Endothelial cell of umbilical vein (primary cell): ENCODE data around the gene ZNF12. TPM values are rescaled to one million over a fixed set of nuclear protein-coding genes. Genes with fewer than 3 reads are reported as not detected.

Experiments used
- BruUV-seq: library from RNA; stranded (reverse); fragments of 400-500 nt; replicated peaks from 2 replicates; lab custom pipeline; 2021; lab: Mats Ljungman, UMichigan
- CTCF ChIA-PET: fragments of 300-600, 350-600 bp; sonication (Branson Sonifier 250); formaldehyde crosslinking; loops from one replicate; lab custom pipeline; 2021; ENCODE audit warnings: antibody characterized with exemption, inconsistent platforms; lab: Charles Lee
- POLR2A ChIA-PET: fragments of 300-600, 350-600 bp; sonication (Branson Sonifier 250); formaldehyde crosslinking; loops from one replicate; lab custom pipeline; 2021; ENCODE audit warnings: antibody characterized with exemption, inconsistent platforms; lab: Charles Lee
- DNase-seq: peaks from one replicate; pipeline ENCODE4 v3.0.0-alpha.2; 2011; ENCODE audit warnings: low read depth, low spot score
- FAIRE-seq: peaks from 2 replicates; lab custom pipeline; 2011; peaks lifted over from hg19 to GRCh38; lab: Jason Lieb, UNC
- H2AFZ ChIP-seq: 2 replicates; pipeline ENCODE4 v1.6.0; 2012; ENCODE audit warnings: low read depth, low read length, control low read depth, inconsistent platforms
- H3K27ac ChIP-seq: 2 replicates; pipeline ENCODE4 v1.5.1; 2011; ENCODE audit warnings: low read depth, mild to moderate bottlenecking, control low read depth, low read length, moderate library complexity; ENCODE audit not compliant: insufficient read depth
- H3K27me3 ChIP-seq, 2 experiments: 2 replicates each; pipeline versions ENCODE4 v1.6.0 to v1.6.1; 2011; ENCODE audit warnings: low read length in 2 of 2, mixed read lengths in 1 of 2; ENCODE audit not compliant: control insufficient read depth in 2 of 2, insufficient read depth in 2 of 2
- H3K36me3 ChIP-seq, 2 experiments: 2 replicates in 1 of 2; 3 replicates in 1 of 2; pipeline ENCODE4 v1.5.1; 2011; ENCODE audit warnings: low read length in 2 of 2, mild to moderate bottlenecking in 1 of 2, moderate library complexity in 1 of 2; ENCODE audit not compliant: control insufficient read depth in 2 of 2, insufficient read depth in 2 of 2; ENCODE audit errors: extremely low read depth in 1 of 2
- H3K4me1 ChIP-seq: 3 replicates; pipeline ENCODE4 v1.5.1; 2011; ENCODE audit warnings: mild to moderate bottlenecking, low read length; ENCODE audit not compliant: control insufficient read depth, insufficient read depth; ENCODE audit errors: extremely low read depth
- H3K4me2 ChIP-seq: 2 replicates; pipeline ENCODE4 v1.6.1; 2011; ENCODE audit warnings: low read length, control low read depth, mixed read lengths; ENCODE audit not compliant: insufficient read depth
- H3K4me3 ChIP-seq, 3 experiments: fragments of 200-600 bp in 1 of 3; sonication (generic), shearing (Covaris generic) in 1 of 3; replicated peaks in 1 of 3; 2 replicates each; pipeline ENCODE4 v1.5.1; 2011 to 2016; ENCODE audit warnings: control low read depth in 3 of 3, low read length in 3 of 3, mild to moderate bottlenecking in 2 of 3, inconsistent platforms in 1 of 3, low read depth in 1 of 3, moderate library complexity in 1 of 3; ENCODE audit not compliant: insufficient read depth in 1 of 3
- H3K79me2 ChIP-seq: 2 replicates; pipeline ENCODE4 v1.6.0; 2012; ENCODE audit warnings: low read length, inconsistent platforms; ENCODE audit not compliant: control insufficient read depth, insufficient read depth
- H3K9ac ChIP-seq: replicated peaks from 2 replicates; pipeline ENCODE3; 2011; ENCODE audit warnings: low read length, control low read depth; ENCODE audit not compliant: insufficient read depth; ENCODE audit errors: extremely low read depth
- H3K9me1 ChIP-seq: replicated peaks from 3 replicates; pipeline ENCODE4 v1.6.0; 2011; ENCODE audit warnings: mild to moderate bottlenecking, low read length; ENCODE audit not compliant: control insufficient read depth, insufficient read depth; ENCODE audit errors: extremely low read depth
- H3K9me3 ChIP-seq: replicated peaks from 2 replicates; pipeline ENCODE4 v1.5.1; 2012; ENCODE audit warnings: low read length, inconsistent platforms; ENCODE audit not compliant: control insufficient read depth, insufficient read depth
- H4K20me1 ChIP-seq: replicated peaks from 2 replicates; pipeline ENCODE3; 2011; ENCODE audit warnings: mild to moderate bottlenecking, low read length; ENCODE audit not compliant: control insufficient read depth, insufficient read depth; ENCODE audit errors: extremely low read depth
- FOS ChIP-seq: IDR thresholded peaks from 2 replicates; pipeline ENCODE4 v1.6.1; 2011; ENCODE audit warnings: mild to moderate bottlenecking, low read length, moderate library complexity, borderline replicate concordance; ENCODE audit not compliant: insufficient read depth
- JUN ChIP-seq: IDR thresholded peaks from 2 replicates; pipeline ENCODE4 v1.6.1; 2011; ENCODE audit warnings: borderline replicate concordance, low read depth; ENCODE audit not compliant: insufficient read length, insufficient read depth
- MYC ChIP-seq: IDR thresholded peaks from one replicate; pipeline ENCODE4 v1.6.1; 2011; ENCODE audit warnings: mild to moderate bottlenecking, low read depth, low read length
- dilution Hi-C: fragments of 300-500 bp; cut with MboI; formaldehyde crosslinking; loops from one replicate; pipeline ENCODE4 v1.15.0; 2019; ENCODE audit warnings: low sequenced_read_pairs; ENCODE audit not compliant: extremely low pct_ligation_motif_present
- intact Hi-C: fragments of 100-400 bp; cut with micrococcal nuclease; formaldehyde crosslinking; loops from one replicate; pipeline ENCODE4 v1.10.0; 2022
- polyA plus RNA-seq, 4 experiments: library from polyadenylated mRNA; depleted of rRNA in 3 of 4; stranded (reverse) in 3 of 4; unstranded in 1 of 4; fragments of >200 nt; gene quantifications; 2 replicates each; pipeline versions ENCODE4 v1.2.1 to v1.2.3, GENCODE V29; 2011 to 2012; ENCODE audit warnings: missing spikeins in 1 of 4
- total RNA-seq: library from RNA; stranded (reverse); gene quantifications from 2 replicates; pipeline ENCODE4 v1.2.3, GENCODE V29; 2021
- TF ChIP-seq, protein P1 (sequence below), 2 donors: IDR thresholded peaks; 1 replicate in 1 of 2; 2 replicates in 1 of 2; pipeline ENCODE4 v1.5.1; 2011; ENCODE audit warnings: low read length in 2 of 2, mild to moderate bottlenecking in 2 of 2, moderate library complexity in 2 of 2, control low read depth in 1 of 2, inconsistent platforms in 1 of 2, low read depth in 1 of 2; ENCODE audit not compliant: insufficient read depth in 1 of 2; ENCODE audit errors: extremely low read depth in 1 of 2

The ZNF12 gene
- total and polyA plus RNA-seq, 2 donors (not counting 3 experiments of a cell fraction or from before 2014, with no cell fraction given) = 5.0 to 13.4 TPM

DNA sequence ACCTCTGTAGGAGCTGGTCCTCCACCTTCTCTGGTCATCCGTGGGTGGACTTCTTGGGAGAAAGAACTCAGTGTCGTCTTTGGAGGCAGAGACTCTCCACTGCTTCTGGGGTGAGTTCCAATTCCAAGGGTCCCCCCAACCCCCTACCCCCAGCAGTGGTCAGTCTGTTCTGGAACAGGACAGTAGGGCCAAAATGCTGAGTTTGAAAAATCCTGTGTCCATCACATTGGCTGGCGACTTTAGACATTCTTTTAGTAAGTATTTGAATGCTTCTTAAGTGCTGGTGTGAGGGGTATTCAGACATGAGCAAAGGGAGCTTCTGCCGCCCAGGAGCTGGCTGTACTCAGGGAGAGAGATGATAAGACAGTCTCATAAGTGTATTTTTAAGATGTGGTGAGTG lies 67.7 kb downstream of the ZNF12 start:
- Histone ChIP-seq H2AFZ (no peak overlapping the region), H3K9me1 (no peaks in the 10 kb centered on the region), H4K20me1 (no peaks in the 10 kb centered on the region), H3K9ac (no peak overlapping the region), H3K79me2 (peaks cover 17% of the 10 kb centered on the region), H3K4me3 (no peak overlapping the region), H3K4me1 (peaks cover 6% of the 10 kb centered on the region), H3K9me3 (no peaks in the 10 kb centered on the region), H3K4me2 (no peak overlapping the region), H3K27me3 (no peaks in the 10 kb centered on the region), H3K27ac (no peak overlapping the region), H3K36me3 (peaks cover 7 to 28% of the 10 kb centered on the region in 2 experiments)
- TF ChIP-seq MYC (no peak), JUN (no peak), FOS (no peak)
- TF ChIP-seq, protein P1, sequence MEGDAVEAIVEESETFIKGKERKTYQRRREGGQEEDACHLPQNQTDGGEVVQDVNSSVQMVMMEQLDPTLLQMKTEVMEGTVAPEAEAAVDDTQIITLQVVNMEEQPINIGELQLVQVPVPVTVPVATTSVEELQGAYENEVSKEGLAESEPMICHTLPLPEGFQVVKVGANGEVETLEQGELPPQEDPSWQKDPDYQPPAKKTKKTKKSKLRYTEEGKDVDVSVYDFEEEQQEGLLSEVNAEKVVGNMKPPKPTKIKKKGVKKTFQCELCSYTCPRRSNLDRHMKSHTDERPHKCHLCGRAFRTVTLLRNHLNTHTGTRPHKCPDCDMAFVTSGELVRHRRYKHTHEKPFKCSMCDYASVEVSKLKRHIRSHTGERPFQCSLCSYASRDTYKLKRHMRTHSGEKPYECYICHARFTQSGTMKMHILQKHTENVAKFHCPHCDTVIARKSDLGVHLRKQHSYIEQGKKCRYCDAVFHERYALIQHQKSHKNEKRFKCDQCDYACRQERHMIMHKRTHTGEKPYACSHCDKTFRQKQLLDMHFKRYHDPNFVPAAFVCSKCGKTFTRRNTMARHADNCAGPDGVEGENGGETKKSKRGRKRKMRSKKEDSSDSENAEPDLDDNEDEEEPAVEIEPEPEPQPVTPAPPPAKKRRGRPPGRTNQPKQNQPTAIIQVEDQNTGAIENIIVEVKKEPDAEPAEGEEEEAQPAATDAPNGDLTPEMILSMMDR (IDR thresholded peaks at IDR 0.05; ENCODE audit: extremely low read depth in 1 of 2, insufficient read depth in 1 of 2, low read depth in 1 of 2, low read length in 2 of 2) = no peak
- POLR2A ChIA-PET = no interaction called here
- DNase-seq (no peak), FAIRE-seq (no peak)
- BruUV-seq = no TSS peak
- dilution Hi-C loops = no loop called here
- CTCF ChIA-PET = no interaction called here
- intact Hi-C loops = no loop called here

Other genes starting within 250 kb of the ZNF12 start
- gene KDELR2, start 222.8 kb downstream of the ZNF12 start, total RNA-seq = 190 and 196 TPM in 2 replicates
- 191 and 199 TPM in 2 replicates for gene KDELR2, start 222.8 kb downstream of the ZNF12 start, polyA plus RNA-seq
- gene GRID2IP, start 155.5 kb downstream of the ZNF12 start, total RNA-seq = not detected in 2 replicates
- 0.02 TPM in 1 of 2 replicates, not detected in the other for gene GRID2IP, start 155.5 kb downstream of the ZNF12 start, polyA plus RNA-seq
- 29.9 and 31.3 TPM in 2 replicates for gene ZDHHC4, start 129.5 kb downstream of the ZNF12 start, total RNA-seq
- 122 and 137 TPM in 2 replicates for gene ZDHHC4, start 129.5 kb downstream of the ZNF12 start, polyA plus RNA-seq
- 31.5 and 35.7 TPM in 2 replicates for gene INTS15, start 116.9 kb downstream of the ZNF12 start, total RNA-seq
- gene INTS15, start 116.9 kb downstream of the ZNF12 start, polyA plus RNA-seq = 51.3 and 51.6 TPM in 2 replicates
- gene ZNF853, start 91.3 kb downstream of the ZNF12 start, total RNA-seq = 0.21 and 0.58 TPM in 2 replicates
- gene ZNF853, start 91.3 kb downstream of the ZNF12 start, polyA plus RNA-seq = 0.47 and 0.49 TPM in 2 replicates
- 21.2 and 23.8 TPM in 2 replicates for gene ZNF316, start 69.6 kb downstream of the ZNF12 start, total RNA-seq
- 7.7 and 9.5 TPM in 2 replicates for gene ZNF316, start 69.6 kb downstream of the ZNF12 start, polyA plus RNA-seq
- gene RSPH10B2, start 47.2 kb upstream of the ZNF12 start, total RNA-seq = not detected in 2 replicates
- not detected in 2 replicates for gene RSPH10B2, start 47.2 kb upstream of the ZNF12 start, polyA plus RNA-seq
- 77.1 and 79.7 TPM in 2 replicates for gene CCZ1B, start 119.3 kb upstream of the ZNF12 start, total RNA-seq
- 13.0 and 16.3 TPM in 2 replicates for gene CCZ1B, start 119.3 kb upstream of the ZNF12 start, polyA plus RNA-seq